M059J (cell line): Measurements from ENCODE around the gene S1PR1. TPM values are rescaled to one million over a fixed set of nuclear protein-coding genes. Genes with fewer than 3 reads are reported as not detected.

Experiments used
- DNase-seq: peaks from one replicate; pipeline ENCODE4 v3.0.0-alpha.2; 2012; ENCODE audit warnings: low read depth
- total RNA-seq: library from RNA; depleted of rRNA; stranded (reverse); fragments of >200 nt; shearing (Covaris generic); gene quantifications from 2 replicates; pipeline ENCODE4 v1.2.3, GENCODE V29; 2014; rRNA removed

Gene S1PR1
- total RNA-seq, 1 experiment from 2014 or later, result 6.8 TPM

DNA sequence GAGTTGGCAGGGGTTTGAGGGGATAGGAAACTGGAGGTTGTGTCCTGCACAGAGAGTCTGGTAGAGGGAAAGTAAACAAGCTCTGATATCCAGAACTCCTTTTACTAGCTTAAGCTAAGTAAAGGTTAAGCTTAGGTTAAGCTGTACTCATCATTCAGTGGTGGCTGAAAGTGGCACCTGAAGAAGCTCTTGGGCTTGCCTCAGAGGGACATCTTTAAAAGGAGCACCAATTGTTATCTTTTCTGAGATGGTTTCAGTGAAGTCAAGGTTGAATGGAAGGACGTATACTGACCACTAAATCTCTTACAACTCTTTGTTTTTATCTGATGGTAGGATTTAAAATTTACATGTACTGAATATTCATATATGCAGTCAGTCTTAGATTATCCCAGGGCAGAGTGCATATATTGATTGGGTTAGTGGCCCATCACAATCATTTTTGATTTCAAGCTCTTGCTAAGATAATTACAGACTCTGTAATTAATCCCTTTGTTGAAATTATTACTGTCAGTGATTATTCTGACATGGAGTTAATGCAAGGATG is 43.3 kb downstream of the S1PR1 start:
- no peak for DNase-seq

DNA sequence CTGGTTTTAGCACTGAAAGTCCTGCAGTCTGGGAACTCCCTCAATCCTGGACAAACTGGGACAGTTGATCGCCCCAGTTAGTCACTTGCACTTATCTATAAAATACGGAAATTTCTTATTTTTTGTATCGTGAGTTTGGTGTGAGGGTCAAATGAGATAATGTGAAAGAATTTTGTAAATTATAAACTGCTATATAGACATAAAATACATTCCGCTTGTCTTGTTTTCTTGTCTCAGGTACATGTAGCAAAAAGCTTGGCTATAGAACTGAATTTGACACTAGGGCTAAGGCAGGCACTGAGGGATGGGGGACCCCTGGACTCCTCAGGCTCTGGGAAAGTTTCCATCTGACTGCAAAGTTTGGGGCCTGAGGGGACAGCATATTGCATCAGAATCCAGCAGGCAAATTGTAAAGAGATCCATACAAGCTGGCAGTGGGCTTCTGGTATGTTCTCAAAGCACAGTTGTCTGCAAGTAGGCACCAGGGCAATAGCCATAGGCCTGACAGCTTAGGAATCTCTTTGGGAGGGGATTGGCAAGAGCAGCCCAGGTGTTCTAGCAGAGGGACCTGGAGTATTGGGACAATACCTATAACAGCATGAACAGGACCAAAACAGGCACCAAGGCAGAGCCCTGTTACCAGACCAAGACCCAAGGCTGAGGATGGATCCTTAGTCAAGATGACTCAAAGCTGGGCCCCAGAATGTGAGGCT is 44.3 kb downstream of the S1PR1 start:
- no peak for DNase-seq

DNA sequence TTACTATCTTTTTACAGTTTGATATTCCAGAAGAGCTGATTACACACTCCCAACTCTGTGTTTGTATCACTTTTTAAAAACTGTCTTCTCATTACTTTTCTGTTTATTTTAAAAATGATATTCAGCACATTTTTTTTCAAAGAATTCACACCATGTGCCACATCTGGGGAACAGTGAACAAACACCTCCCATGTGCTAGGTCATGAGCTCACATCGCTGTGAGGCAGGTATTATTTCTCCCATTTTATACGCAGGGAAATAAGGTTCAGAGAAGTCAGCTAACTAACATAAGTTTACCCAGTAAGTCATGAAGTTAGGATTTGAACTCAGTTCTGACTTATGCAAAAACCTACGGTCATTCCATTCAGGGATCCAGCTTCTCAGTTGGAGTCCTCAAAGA is 44.9 kb downstream of the S1PR1 start:
- no peak for DNase-seq

DNA sequence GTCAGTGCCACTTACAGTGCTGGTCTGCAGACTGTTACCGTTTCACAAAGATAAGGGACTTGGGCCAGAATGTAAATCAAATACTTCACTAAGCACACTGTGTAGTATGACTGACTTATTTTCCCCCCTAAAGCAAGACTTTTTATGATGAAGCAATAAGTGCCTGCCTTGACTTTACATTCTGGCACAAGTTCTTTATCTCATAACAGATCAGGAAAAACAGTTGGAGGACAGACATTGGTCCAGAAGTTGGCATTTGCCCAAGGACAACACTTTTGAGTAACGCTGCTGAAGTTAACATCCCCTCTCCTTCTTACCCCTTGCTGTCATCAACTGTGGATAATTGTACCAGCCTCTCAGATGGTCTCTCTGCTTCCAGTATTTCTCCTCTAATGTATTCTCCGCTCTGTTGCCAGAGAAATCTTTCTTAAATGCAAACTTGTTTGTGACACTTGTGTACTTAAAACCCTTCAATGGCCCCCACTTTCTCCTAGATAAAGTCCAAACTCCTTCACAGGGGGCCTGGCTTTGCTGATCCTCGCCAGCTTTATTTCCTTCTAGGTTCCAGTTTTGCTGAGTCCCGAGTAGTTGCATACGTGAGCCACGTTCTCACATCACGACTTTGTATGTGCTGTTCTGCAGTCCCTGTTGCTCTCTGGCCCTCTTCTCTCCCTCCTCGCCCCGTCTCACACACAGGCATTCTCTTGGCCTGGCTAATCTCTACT is 45.7 kb downstream of the S1PR1 start:
- DNase-seq, result peak; percentile 31

DNA sequence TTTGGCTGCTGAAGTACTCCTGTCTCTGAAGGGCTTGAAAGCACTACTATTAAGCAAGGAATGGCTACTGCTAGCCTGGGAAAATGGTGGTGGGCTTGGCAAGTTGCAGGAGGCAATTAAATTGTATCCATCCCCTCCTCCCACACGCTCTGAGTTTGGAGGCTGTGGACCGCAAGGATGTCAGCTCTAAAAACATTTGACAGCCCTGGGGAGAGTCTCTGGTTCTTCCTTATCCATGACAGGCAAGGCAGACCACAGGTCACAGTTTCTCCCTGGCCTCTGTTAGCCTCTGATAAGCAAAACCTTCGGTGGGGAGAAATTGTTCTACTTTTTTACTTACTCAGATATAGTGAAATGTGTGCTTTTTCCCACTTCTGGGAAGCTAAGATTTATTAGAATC is 46.6 kb downstream of the S1PR1 start:
- DNase-seq, result no peak

DNA sequence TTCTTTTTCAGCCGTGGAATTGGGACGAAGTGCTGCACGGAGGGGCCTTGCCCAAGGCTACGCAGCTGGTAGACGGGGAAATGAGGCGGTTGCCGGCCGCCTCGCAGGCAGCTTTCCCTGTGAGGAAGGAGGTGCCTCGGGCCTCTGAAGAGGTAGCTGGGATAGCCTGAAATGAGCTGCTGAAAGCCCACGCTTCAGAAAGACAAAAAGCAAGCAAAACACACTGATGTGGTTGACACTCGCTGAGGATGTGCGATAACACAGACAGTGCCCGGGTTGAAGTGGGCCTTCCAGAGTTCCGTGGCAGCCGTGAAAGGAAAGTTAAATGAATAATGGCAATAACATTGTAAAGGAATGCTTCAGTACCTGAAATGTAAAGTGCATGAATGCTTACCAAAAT is 47.2 kb downstream of the S1PR1 start:
- no peak for DNase-seq

DNA sequence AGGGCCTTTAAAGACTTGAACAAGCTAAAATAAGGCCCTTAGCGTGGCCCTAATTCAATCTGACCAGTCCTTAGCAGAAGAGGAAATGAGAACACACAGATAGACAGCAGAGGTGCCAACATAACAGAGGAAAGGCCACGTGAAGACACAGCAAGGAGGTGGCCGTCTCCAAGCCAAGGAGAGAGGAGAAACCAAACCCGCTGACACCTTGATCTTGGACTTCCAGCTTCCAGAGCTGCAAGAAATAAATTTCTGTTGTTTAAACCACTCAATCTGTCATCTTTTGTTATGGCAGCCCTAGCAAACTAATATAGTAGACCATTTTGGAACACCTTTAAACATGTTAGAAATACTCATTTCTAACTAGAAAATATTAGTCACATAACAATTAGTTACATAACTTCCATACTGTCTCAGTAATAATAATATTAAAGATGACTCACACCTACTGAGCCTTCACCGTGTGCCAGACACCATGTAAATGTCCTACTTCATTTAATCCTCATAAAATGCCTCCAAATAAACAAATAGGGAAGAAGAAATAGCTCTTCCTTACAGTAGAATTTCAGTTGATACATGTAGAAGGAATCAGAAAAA is 47.9 kb downstream of the S1PR1 start:
- no peak for DNase-seq

DNA sequence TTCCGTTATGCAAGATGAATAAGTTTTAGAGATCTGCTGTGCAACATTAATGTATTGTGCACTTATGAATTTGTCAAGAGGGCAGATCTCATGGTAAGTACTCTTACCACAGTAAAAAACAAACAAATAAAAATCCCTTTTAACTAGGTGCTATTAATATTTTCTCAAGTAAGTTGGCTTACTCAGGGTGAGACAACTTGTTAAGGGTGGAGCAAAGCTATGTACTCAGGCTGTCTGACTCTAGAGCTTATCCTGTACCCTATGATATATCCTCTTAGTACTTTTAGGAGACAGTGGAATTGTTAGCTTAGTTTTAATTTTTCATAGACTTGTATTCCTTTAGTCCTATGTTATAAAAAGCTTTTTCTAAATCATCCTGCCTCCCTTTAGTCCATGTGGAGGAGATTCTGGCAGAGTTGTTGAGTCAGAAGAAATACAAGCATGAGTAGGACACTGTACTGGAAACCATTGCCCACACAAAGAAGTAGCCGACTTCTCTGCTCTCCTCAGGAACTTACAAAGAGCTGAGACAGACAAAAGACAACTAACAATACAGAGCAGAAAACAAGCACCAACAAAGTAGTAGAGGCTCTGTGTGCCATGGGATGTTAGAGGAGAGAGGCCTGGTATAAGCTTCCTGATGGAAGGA is 49.2 kb downstream of the S1PR1 start:
- no peak for DNase-seq

DNA sequence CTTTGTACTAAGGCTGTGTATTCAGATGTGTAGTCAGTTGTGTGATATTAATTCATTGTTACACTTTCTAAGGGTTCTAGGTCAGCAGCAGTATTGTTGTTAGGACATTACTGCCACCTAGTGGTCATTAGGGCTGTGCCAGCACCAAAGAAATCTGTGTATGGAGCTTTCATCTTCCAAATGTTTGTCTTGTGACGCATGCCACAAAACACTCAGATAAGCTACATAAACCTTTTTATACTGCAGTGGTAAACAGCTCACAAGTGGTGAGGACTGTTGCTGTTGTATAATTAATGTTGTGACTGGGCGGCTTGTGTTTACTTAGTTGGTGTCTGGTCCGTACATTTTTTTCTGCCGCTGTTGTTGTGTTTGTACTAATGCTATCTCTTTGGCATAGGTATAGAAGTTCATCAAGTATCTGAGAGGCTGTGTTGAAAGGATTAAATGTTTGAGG is 51.7 kb downstream of the S1PR1 start:
- DNase-seq, result peak; percentile 93

DNA sequence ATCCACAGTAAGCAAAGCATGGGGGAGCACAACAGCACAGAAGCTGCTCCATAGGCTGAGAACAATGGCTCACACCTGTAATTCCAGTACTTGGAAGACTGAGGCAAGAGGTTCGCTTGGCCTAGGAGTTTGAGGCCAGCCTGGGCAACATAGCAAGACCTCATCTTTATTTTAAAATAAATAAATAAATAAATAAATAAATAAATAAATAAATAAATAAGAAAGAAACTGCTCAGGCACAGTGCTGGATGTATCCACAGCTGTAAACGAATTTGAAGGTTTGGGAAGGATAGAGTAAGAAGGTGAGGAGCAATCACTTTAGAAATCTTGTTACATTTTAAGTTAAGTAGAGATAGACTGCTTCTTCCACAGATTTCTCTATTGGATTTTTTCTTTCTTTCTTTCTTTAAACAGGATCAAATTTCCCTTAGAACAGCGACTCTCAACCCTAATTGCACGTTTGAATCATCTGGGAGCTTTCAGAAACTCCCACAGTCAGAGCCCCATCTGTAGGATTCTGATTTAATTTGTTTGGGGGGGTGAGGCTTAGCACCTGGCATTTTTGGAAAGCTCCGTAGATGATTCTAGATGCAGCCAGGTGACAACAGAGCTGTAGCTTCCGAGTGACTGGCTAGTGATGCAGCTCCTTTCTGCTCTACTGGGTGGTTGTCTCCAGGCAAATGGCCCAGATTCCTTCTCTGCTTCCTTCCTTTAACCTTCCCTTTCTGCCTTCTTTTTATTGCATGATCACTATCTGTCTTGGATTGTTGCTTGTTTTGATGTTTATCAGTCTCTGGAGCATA is 53.5 kb downstream of the S1PR1 start:
- DNase-seq, result peak; percentile 18

Other genes with a start within 250 kb of the S1PR1 start
- gene DPH5, start 211.2 kb upstream of the S1PR1 start, total RNA-seq, result 27.4 and 30.3 TPM in 2 replicates